ENCODE results near the gene GALR2.

GRCh38 chr17:76076146-76076764 lies 1.7 kb downstream of the GALR2 start:
- TF ChIP-seq POLR2A (IDR thresholded peaks at IDR 0.05; ENCODE audit: low read depth, low read length): no peak
- no peak for TF ChIP-seq POLR2AphosphoS5 (IDR thresholded peaks at IDR 0.05; ENCODE audit: low read depth, low read length)
- no peak for TF ChIP-seq TAF1 (IDR thresholded peaks at IDR 0.05; ENCODE audit: low read depth, low read length)
- no peak for TF ChIP-seq PAX5 (IDR thresholded peaks at IDR 0.05; ENCODE audit: insufficient read depth, low read length, severe bottlenecking)

All from GM12891 (cell line).